GM21786 (cell line): ENCODE results near the gene PXDN.

ENCODE experiments used
- ATAC-seq: cut with Tn5 transposase; IDR thresholded peaks from one replicate; pipeline ENCODE4 v1.9.1; 2021; ENCODE audit not compliant: unreplicated experiment

Gene PXDN

GRCh38 chr2:1585635-1586034, 158.7 kb downstream of the PXDN start:
- no peak for ATAC-seq

- ATAC-seq, result no peak
Measured at GRCh38 chr2:1584691-1585485, 159.4 kb downstream of the PXDN start.

DNA sequence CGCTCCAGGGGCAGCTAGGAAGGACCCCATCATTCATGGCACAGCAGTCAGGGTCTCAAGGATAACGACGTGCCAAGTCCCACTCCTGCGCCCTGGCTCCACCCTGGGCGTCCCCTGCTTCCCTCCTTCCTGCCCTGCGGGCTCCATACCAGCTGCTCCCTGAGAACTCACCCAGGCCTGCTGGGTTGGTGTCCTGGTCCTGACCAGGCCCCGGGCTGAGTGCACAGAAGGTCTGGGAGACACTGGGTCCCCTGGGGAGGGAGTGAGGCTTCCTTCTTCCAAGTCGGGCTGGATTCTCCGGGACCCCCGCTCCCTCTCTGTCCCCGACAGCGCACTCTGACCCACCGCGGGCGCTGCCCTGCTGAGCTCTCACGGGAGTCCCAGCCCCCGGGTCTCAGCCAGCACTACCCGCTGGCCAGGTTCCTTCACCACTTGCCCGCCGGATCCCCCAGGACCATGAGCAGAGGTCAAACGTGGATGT, 160.2 kb downstream of the PXDN start:
- no peak for ATAC-seq

DNA sequence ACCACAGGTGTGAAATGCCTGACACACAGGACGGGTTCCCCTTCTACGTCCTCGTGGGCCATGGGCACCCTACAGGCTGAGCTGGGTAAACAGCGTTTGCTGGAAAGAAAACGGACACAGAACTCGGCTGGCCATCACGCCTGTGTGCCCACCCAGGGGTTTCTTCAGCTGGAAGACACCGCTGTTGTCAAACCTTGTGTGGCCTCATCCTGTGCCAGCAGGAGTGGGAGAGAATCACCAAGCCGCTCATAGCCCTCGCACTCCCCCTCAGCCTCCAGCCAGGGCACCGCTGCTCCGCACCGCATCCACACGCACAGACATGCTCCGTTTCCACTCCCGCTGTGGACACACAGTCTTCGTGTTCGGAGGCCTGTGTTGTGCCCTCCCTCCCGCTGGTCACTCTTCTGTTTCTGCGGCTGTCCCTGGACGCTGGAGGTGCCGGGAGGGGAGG, 161.4 kb downstream of the PXDN start:
- no peak for ATAC-seq

- ATAC-seq, result no peak
Measured at GRCh38 chr2:1581965-1582625, 162.2 kb downstream of the PXDN start.
